Measurements from ENCODE around the gene LDLRAD3. TPM values are rescaled to one million over a fixed set of nuclear protein-coding genes. Genes with fewer than 3 reads are reported as not detected.
"Not testable (repeated sequence)": the region's sequence is repeated elsewhere in the genome, so short reads cannot be mapped to it uniquely, and the experiment has no call there.

Gene LDLRAD3
- total RNA-seq, 4 donors from 2014 or later = 10.2 to 41.9 (median 19.8) TPM

DNA sequence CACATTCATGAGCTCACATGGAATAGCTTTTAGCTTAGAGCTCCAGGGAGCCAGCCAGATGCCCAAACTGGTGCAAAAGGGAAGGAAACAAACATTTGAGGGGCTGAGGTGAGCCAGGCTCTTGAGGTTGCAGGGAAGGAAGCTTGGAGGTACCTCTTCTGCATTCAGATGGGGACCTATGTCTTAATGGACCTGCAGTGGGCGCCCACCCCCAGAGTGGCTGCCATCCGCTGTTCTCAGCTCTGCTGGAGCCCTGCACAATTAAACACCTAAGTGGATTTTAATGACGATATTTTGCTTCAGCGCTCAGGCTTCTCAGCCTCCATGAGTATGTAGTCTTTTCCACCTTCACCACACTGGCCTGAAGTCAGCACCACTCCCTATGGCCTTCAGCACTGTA, 100.8 kb downstream of the LDLRAD3 start:
- no peak for TF ChIP-seq POLR2A (IDR thresholded peaks at IDR 0.05)
- TF ChIP-seq, protein P1, sequence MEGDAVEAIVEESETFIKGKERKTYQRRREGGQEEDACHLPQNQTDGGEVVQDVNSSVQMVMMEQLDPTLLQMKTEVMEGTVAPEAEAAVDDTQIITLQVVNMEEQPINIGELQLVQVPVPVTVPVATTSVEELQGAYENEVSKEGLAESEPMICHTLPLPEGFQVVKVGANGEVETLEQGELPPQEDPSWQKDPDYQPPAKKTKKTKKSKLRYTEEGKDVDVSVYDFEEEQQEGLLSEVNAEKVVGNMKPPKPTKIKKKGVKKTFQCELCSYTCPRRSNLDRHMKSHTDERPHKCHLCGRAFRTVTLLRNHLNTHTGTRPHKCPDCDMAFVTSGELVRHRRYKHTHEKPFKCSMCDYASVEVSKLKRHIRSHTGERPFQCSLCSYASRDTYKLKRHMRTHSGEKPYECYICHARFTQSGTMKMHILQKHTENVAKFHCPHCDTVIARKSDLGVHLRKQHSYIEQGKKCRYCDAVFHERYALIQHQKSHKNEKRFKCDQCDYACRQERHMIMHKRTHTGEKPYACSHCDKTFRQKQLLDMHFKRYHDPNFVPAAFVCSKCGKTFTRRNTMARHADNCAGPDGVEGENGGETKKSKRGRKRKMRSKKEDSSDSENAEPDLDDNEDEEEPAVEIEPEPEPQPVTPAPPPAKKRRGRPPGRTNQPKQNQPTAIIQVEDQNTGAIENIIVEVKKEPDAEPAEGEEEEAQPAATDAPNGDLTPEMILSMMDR (IDR thresholded peaks at IDR 0.05) = no peak
- intact Hi-C loops (cut with DNase I; ENCODE audit: low total_unique reads) = no loop called here
- Histone ChIP-seq H3K4me1 (peaks cover 0 to 4% of the 10 kb centered on the region in 2 donors), H3K27ac (no peak overlapping the region), H3K27me3 (no peaks in the 10 kb centered on the region), H3K36me3 (no peaks in the 10 kb centered on the region), H3K4me3 (no peak overlapping the region), H3K9me3 (no peaks in the 10 kb centered on the region)
- DNase-seq = no peak

DNA sequence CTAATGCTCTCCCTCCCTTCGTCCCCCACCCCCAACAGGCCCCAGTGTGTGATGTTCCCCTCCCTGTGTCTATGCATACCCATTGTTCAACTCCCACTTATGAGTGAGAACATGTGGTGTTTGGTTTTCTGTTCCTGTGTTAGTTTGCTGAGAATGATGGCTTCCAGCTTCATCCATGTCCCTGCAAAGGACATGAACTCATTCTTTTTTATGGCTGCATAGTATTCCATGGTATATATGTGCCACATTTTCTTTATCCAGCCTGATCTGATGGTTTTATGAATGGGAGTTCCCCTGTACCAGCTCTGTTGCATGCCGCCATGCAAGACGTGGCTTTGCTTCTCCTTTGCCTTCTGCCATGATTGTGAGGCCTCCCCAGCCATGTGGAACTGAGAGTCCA, 102.1 kb downstream of the LDLRAD3 start:
- H3K9me3 ChIP-seq; DNase-seq; H3K36me3 ChIP-seq; H3K4me1 ChIP-seq; H3K27ac ChIP-seq; H3K27me3 ChIP-seq; intact Hi-C loops (cut with DNase I; ENCODE audit: low total_unique reads); H3K4me3 ChIP-seq: not testable (repeated sequence)

DNA sequence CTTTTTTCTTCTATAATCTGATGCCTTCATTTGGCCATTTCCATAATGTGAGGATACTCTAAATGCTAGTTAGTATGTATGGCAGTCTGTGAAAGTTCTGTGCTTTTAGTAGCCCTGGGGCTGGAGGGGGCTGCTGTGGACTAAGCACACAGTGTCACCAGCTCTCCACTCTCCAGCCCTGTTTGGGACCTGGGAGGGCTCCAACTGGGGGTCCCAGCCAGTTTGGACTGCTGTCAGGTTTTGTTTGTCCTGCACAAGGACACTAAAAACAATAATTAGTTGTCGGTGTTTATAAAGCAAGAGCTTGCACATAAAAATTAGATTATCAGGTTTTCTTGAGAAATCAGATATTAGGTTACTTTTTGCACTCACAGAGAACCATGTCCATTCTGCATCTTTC, 103.1 kb downstream of the LDLRAD3 start:
- TF ChIP-seq, protein P1 (IDR thresholded peaks at IDR 0.05) = no peak
- no peak for TF ChIP-seq POLR2A (IDR thresholded peaks at IDR 0.05)
- no peaks in the 10 kb centered on the region for H3K9me3 ChIP-seq
- H3K4me1 ChIP-seq = peaks cover 0 to 4% of the 10 kb centered on the region in 2 donors
- H3K36me3 ChIP-seq = no peaks in the 10 kb centered on the region
- intact Hi-C loops (cut with DNase I; ENCODE audit: low total_unique reads) = no loop called here
- no peaks in the 10 kb centered on the region for H3K27me3 ChIP-seq
- no peak overlapping the region for H3K27ac ChIP-seq
- H3K4me3 ChIP-seq = no peak overlapping the region
- DNase-seq = no peak

DNA sequence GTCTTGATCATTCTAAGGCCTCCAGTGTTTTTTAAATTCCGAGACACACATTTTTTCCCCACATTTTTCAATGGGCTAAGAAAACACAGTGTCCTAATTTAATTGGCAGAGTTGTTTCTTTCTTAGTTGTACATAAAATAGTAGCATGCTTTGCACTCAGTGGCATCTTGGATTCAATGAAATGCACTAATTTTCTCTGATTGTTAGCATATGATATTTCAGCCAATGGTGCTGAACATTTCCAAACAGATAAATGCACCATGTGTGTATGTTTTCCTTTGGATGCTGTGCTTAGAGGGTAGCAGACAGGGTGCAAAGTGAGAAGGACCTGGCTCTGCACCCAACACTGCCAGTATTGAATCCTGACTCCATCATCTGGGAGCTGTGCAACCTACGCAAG, 103.5 kb downstream of the LDLRAD3 start:
- H3K27me3 ChIP-seq = no peaks in the 10 kb centered on the region
- H3K36me3 ChIP-seq = no peaks in the 10 kb centered on the region
- H3K9me3 ChIP-seq = no peaks in the 10 kb centered on the region
- TF ChIP-seq, protein P1 (IDR thresholded peaks at IDR 0.05) = no peak
- no peak for TF ChIP-seq POLR2A (IDR thresholded peaks at IDR 0.05)
- H3K27ac ChIP-seq = no peak overlapping the region
- H3K4me3 ChIP-seq = no peak overlapping the region
- no peak for DNase-seq
- intact Hi-C loops (cut with DNase I; ENCODE audit: low total_unique reads) = no loop called here
- H3K4me1 ChIP-seq = peaks cover 0 to 4% of the 10 kb centered on the region in 2 donors

DNA sequence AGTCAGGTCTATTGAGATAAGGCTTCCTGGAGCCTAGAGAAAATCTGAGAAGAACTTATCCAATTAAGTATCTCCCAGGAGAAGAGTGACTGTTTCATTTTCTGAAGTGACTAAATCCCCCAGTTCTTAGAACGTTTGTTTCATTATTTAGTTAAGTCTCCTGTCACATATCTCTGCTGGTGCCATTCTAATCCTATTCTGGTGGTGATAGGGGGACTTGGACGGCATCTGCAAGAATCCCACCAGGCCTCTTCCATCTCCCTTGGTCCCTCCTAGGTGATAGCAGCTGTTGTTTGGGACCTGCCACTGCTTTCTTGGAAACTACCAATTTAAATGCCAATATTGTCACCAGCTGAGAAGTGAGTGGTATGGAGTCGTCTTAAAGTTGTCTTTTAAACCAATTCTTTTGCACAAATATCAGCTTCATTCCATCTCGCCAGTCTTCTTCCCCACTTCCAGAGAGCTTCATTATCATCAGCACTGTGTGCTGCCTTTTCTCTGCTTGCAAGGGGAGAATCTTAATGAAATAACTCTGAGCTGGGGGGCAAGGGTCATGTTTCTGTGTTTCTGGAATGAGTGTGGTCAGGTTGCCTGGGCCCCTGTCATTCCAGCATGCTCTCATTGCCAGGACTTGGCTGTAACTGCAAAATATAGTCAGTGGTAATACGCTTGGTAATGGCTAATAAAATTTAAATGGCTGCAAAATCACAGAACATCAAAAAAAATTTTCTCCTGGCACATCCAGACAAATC, 104.8 kb downstream of the LDLRAD3 start:
- no peak for DNase-seq
- no peaks in the 10 kb centered on the region for H3K27me3 ChIP-seq
- intact Hi-C loops (cut with DNase I; ENCODE audit: low total_unique reads) = no loop called here
- peaks cover 4 to 6% of the 10 kb centered on the region in 2 donors for H3K4me1 ChIP-seq
- H3K4me3 ChIP-seq = no peak overlapping the region
- H3K9me3 ChIP-seq = no peaks in the 10 kb centered on the region
- H3K27ac ChIP-seq = no peak overlapping the region
- no peaks in the 10 kb centered on the region for H3K36me3 ChIP-seq
- TF ChIP-seq, protein P1 (IDR thresholded peaks at IDR 0.05) = no peak
- no peak for TF ChIP-seq POLR2A (IDR thresholded peaks at IDR 0.05)

Data from uterus (tissue), 4 donors.